SK-N-SH treated with all-trans-retinoic acid at 6 μM for 48 hours (cell line): Measurements from ENCODE around the gene MGAT5B.

Source experiments
- ATAC-seq: fragments of 200-7000 bp; cut with Tn5 transposase; 3 replicates; pipeline ENCODE4 v1.9.1; 2020; ENCODE audit warnings: mild to moderate bottlenecking, moderate library complexity
- ARNTL ChIP-seq: fragments of 450-650 bp; formaldehyde crosslinking; IDR thresholded peaks from 2 replicates; pipeline ENCODE4 v1.5.0; 2020; ENCODE audit warnings: low read depth, mild to moderate bottlenecking, moderate library complexity, borderline replicate concordance
- BACH2 ChIP-seq: fragments of 250-450 bp; sonication (Bioruptor Pico); IDR thresholded peaks from 2 replicates; pipeline ENCODE4 v1.9.0; 2021; ENCODE audit warnings: mild to moderate bottlenecking, borderline replicate concordance
- CREB5 ChIP-seq: fragments of 250-450 bp; sonication (Bioruptor Pico); IDR thresholded peaks from 2 replicates; pipeline ENCODE4 v1.5.1; 2020; ENCODE audit warnings: low read depth, mild to moderate bottlenecking, moderate library complexity
- CSDC2 ChIP-seq: fragments of 250-450 bp; sonication (Bioruptor Pico); IDR thresholded peaks from 2 replicates; pipeline ENCODE4 v1.5.0; 2020; ENCODE audit warnings: mild to moderate bottlenecking, moderate library complexity
- GLIS3 ChIP-seq: fragments of 250-450 bp; sonication (Bioruptor Pico); IDR thresholded peaks from 2 replicates; pipeline ENCODE4 v1.5.0; 2020; ENCODE audit warnings: mild to moderate bottlenecking, moderate library complexity
- OSR1 ChIP-seq: fragments of 250-450 bp; sonication (Bioruptor Pico); IDR thresholded peaks from 2 replicates; pipeline ENCODE4 v1.8.0; 2022; ENCODE audit warnings: moderate library complexity, mild to moderate bottlenecking, inconsistent platforms
- PPARA ChIP-seq: fragments of 250-450 bp; sonication (Bioruptor Pico); IDR thresholded peaks from 2 replicates; pipeline ENCODE4 v1.5.0; 2020; ENCODE audit warnings: mild to moderate bottlenecking, borderline replicate concordance
- RARB ChIP-seq: fragments of 250-450 bp; sonication (Bioruptor Pico); IDR thresholded peaks from 2 replicates; pipeline ENCODE4 v1.8.0; 2021; ENCODE audit warnings: mild to moderate bottlenecking, moderate library complexity
- SNAI2 ChIP-seq: fragments of 250-450 bp; sonication (Bioruptor Pico); IDR thresholded peaks from 2 replicates; pipeline ENCODE4 v1.5.0; 2020; ENCODE audit warnings: mild to moderate bottlenecking, moderate library complexity
- TCF4 ChIP-seq: fragments of 250-450 bp; sonication (Bioruptor Pico); IDR thresholded peaks from 2 replicates; pipeline ENCODE4 v1.8.0; 2021; ENCODE audit warnings: mild to moderate bottlenecking, moderate library complexity, borderline replicate concordance
- TOX ChIP-seq: fragments of 250-450 bp; sonication (Bioruptor Pico); IDR thresholded peaks from 2 replicates; pipeline ENCODE4 v1.8.0; 2021; ENCODE audit warnings: mild to moderate bottlenecking, moderate library complexity, borderline replicate concordance
- TSHZ2 ChIP-seq: fragments of 250-450 bp; sonication (Bioruptor Pico); IDR thresholded peaks from 2 replicates; pipeline ENCODE4 v1.5.0; 2020; ENCODE audit warnings: mild to moderate bottlenecking, moderate library complexity
- ZC3H10 ChIP-seq: fragments of 250-450 bp; sonication (Bioruptor Pico); IDR thresholded peaks from 2 replicates; pipeline ENCODE4 v1.5.1; 2021; ENCODE audit warnings: mild to moderate bottlenecking, moderate library complexity
- ZFP3 ChIP-seq: fragments of 250-450 bp; sonication (Bioruptor Pico); IDR thresholded peaks from 2 replicates; pipeline ENCODE4 v1.5.0; 2020; ENCODE audit warnings: mild to moderate bottlenecking, moderate library complexity
- ZFP30 ChIP-seq: fragments of 450-650 bp; formaldehyde crosslinking; IDR thresholded peaks from 2 replicates; pipeline ENCODE4 v1.5.0; 2022; ENCODE audit warnings: mild to moderate bottlenecking, moderate library complexity
- ZNF565 ChIP-seq: fragments of 450-650 bp; formaldehyde crosslinking; conservative IDR thresholded peaks from 2 replicates; pipeline ENCODE4 v1.5.0; 2020; ENCODE audit warnings: low read depth, mild to moderate bottlenecking, moderate library complexity
- ZNF70 ChIP-seq: fragments of 450-650 bp; formaldehyde crosslinking; IDR thresholded peaks from 2 replicates; pipeline ENCODE4 v1.5.0; 2020; ENCODE audit warnings: mild to moderate bottlenecking, moderate library complexity
- ZNF8 ChIP-seq: fragments of 450-650 bp; formaldehyde crosslinking; IDR thresholded peaks from 2 replicates; pipeline ENCODE4 v1.5.0; 2020; ENCODE audit warnings: mild to moderate bottlenecking, moderate library complexity
- TF ChIP-seq, protein P1 (sequence below): fragments of 250-450 bp; sonication (Bioruptor Pico); IDR thresholded peaks from 2 replicates; pipeline ENCODE4 v1.8.0; 2020; ENCODE audit warnings: mild to moderate bottlenecking, moderate library complexity, borderline replicate concordance
- TF ChIP-seq, protein P2 (sequence below): fragments of 250-450 bp; sonication (Bioruptor Pico); IDR thresholded peaks from 2 replicates; pipeline ENCODE4 v1.5.1; 2021; ENCODE audit warnings: mild to moderate bottlenecking, moderate library complexity
- TF ChIP-seq, protein P3 (sequence below): fragments of 250-450 bp; sonication (Bioruptor Pico); IDR thresholded peaks from 2 replicates; pipeline ENCODE4 v1.8.0; 2021; ENCODE audit warnings: low read depth, mild to moderate bottlenecking, moderate library complexity, borderline replicate concordance

MGAT5B gene

GRCh38 chr17:76888661-76889060 is 20.5 kb downstream of the MGAT5B start:
- no peak for TF ChIP-seq OSR1 (CRISPR knock-in tag)
- no peak for TF ChIP-seq PPARA (CRISPR knock-in tag)
- TF ChIP-seq ARNTL (CRISPR knock-in tag) = no peak
- no peak for TF ChIP-seq RARB
- TF ChIP-seq CSDC2 (CRISPR knock-in tag) = no peak
- no peak for TF ChIP-seq CREB5 (CRISPR knock-in tag)
- TF ChIP-seq ZFP30 (CRISPR knock-in tag) = no peak
- no peak for TF ChIP-seq ZNF565 (CRISPR knock-in tag)
- TF ChIP-seq ZNF70 (CRISPR knock-in tag) = no peak
- TF ChIP-seq SNAI2 (CRISPR knock-in tag) = no peak
- TF ChIP-seq GLIS3 (CRISPR knock-in tag) = no peak
- TF ChIP-seq, protein P1, sequence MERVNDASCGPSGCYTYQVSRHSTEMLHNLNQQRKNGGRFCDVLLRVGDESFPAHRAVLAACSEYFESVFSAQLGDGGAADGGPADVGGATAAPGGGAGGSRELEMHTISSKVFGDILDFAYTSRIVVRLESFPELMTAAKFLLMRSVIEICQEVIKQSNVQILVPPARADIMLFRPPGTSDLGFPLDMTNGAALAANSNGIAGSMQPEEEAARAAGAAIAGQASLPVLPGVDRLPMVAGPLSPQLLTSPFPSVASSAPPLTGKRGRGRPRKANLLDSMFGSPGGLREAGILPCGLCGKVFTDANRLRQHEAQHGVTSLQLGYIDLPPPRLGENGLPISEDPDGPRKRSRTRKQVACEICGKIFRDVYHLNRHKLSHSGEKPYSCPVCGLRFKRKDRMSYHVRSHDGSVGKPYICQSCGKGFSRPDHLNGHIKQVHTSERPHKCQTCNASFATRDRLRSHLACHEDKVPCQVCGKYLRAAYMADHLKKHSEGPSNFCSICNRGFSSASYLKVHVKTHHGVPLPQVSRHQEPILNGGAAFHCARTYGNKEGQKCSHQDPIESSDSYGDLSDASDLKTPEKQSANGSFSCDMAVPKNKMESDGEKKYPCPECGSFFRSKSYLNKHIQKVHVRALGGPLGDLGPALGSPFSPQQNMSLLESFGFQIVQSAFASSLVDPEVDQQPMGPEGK (CRISPR knock-in tag) = no peak
- TF ChIP-seq ZC3H10 (CRISPR knock-in tag) = no peak
- TF ChIP-seq TSHZ2 (CRISPR knock-in tag) = no peak
- TF ChIP-seq TCF4 (CRISPR knock-in tag) = no peak
- TF ChIP-seq ZNF8 (CRISPR knock-in tag) = no peak
- no peak for TF ChIP-seq ZFP3
- TF ChIP-seq, protein P2, sequence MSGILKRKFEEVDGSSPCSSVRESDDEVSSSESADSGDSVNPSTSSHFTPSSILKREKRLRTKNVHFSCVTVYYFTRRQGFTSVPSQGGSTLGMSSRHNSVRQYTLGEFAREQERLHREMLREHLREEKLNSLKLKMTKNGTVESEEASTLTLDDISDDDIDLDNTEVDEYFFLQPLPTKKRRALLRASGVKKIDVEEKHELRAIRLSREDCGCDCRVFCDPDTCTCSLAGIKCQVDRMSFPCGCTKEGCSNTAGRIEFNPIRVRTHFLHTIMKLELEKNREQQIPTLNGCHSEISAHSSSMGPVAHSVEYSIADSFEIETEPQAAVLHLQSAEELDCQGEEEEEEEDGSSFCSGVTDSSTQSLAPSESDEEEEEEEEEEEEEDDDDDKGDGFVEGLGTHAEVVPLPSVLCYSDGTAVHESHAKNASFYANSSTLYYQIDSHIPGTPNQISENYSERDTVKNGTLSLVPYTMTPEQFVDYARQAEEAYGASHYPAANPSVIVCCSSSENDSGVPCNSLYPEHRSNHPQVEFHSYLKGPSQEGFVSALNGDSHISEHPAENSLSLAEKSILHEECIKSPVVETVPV (CRISPR knock-in tag) = no peak
- TF ChIP-seq, protein P3, sequence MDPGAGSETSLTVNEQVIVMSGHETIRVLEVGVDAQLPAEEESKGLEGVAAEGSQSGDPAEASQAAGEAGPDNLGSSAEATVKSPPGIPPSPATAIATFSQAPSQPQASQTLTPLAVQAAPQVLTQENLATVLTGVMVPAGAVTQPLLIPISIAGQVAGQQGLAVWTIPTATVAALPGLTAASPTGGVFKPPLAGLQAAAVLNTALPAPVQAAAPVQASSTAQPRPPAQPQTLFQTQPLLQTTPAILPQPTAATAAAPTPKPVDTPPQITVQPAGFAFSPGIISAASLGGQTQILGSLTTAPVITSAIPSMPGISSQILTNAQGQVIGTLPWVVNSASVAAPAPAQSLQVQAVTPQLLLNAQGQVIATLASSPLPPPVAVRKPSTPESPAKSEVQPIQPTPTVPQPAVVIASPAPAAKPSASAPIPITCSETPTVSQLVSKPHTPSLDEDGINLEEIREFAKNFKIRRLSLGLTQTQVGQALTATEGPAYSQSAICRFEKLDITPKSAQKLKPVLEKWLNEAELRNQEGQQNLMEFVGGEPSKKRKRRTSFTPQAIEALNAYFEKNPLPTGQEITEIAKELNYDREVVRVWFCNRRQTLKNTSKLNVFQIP (CRISPR knock-in tag) = no peak
- ATAC-seq = no peak; the same call in 2 of the 3 replicates

GRCh38 chr17:76889323-76889722 is 21.1 kb downstream of the MGAT5B start:
- no peak for TF ChIP-seq TOX
- TF ChIP-seq ARNTL (CRISPR knock-in tag) = no peak
- TF ChIP-seq BACH2 = no peak
- TF ChIP-seq, all 23 proteins: peak for 0
- no peak for ATAC-seq

DNA sequence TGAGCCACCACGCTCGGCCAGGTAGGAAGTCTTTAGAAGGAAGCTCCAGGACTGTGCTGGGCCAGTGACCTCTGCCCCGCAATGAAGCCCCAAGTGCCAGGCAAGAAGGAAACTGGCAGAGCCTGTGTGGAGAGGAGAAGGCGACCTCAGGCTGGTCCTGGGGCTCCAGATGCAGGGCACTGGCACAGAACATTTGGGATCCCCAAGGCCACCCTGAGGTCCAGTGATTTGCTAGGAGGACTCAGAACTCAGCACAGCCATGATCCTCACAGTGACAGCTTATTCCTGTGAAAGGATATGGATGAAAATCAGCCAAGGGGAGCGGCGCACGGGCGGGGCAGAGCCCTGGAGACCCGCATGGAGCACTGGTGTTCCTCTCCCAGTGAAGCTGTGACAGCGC is 24.1 kb downstream of the MGAT5B start:
- no peak for ATAC-seq
- TF ChIP-seq CREB5 (CRISPR knock-in tag) = no peak
- no peak for TF ChIP-seq ZFP30 (CRISPR knock-in tag)
- TF ChIP-seq PPARA (CRISPR knock-in tag) = no peak
- TF ChIP-seq, protein P3 (CRISPR knock-in tag) = no peak
- TF ChIP-seq, protein P2 (CRISPR knock-in tag) = no peak
- no peak for TF ChIP-seq RARB
- no peak for TF ChIP-seq TOX
- TF ChIP-seq ZNF8 (CRISPR knock-in tag) = no peak
- TF ChIP-seq ZNF70 (CRISPR knock-in tag) = no peak
